ENCODE results near the gene AGAP5. TPM values are rescaled to one million over a fixed set of nuclear protein-coding genes. Genes with fewer than 3 reads are reported as not detected.
"Not testable (repeated sequence)": the region's sequence is repeated elsewhere in the genome, so short reads cannot be mapped to it uniquely, and the experiment has no call there.

Gene AGAP5
- total and polyA plus RNA-seq, 9 donors = 4.4 to 16.7 (median 6.3) TPM

- not testable (repeated sequence) for H3K27me3 ChIP-seq (ENCODE audit: control insufficient read depth, insufficient read depth, low read length); H3K4me1 ChIP-seq (ENCODE audit: control insufficient read depth, insufficient read depth, low read length); DNase-seq; H3K4me3 ChIP-seq (ENCODE audit: low read length); H3K9me3 ChIP-seq (replicated peaks; ENCODE audit: control insufficient read depth, low read depth, low read length); H3K27ac ChIP-seq (ENCODE audit: low read length)
- WGBS (ENCODE audit: insufficient coverage) = 86% methylated on average over 8 of the region's 17 CpGs
- H3K36me3 ChIP-seq (ENCODE audit: control insufficient read depth, insufficient read depth, low read length) = peaks cover 22% of the 10 kb centered on the region
These were observed 17.6 kb upstream of the AGAP5 start for GRCh38 chr10:73715179-73716156.

- not testable (repeated sequence) for H3K27ac ChIP-seq (ENCODE audit: low read length); H3K27me3 ChIP-seq (ENCODE audit: control insufficient read depth, insufficient read depth, low read length); H3K9me3 ChIP-seq (replicated peaks; ENCODE audit: control insufficient read depth, low read depth, low read length); H3K4me3 ChIP-seq (ENCODE audit: low read length); DNase-seq; H3K4me1 ChIP-seq (ENCODE audit: control insufficient read depth, insufficient read depth, low read length)
- no CpG with 5 or more reads among the region's 3 CpGs for WGBS (ENCODE audit: insufficient coverage)
- H3K36me3 ChIP-seq (ENCODE audit: control insufficient read depth, insufficient read depth, low read length) = peaks cover 18% of the 10 kb centered on the region
These were observed 16.6 kb upstream of the AGAP5 start for GRCh38 chr10:73714483-73714882.

GRCh38 chr10:73713912-73714311, 16.0 kb upstream of the AGAP5 start:
- not testable (repeated sequence) for H3K9me3 ChIP-seq (replicated peaks; ENCODE audit: control insufficient read depth, low read depth, low read length); H3K27ac ChIP-seq (ENCODE audit: low read length); H3K4me3 ChIP-seq (ENCODE audit: low read length); H3K4me1 ChIP-seq (ENCODE audit: control insufficient read depth, insufficient read depth, low read length); DNase-seq; H3K27me3 ChIP-seq (ENCODE audit: control insufficient read depth, insufficient read depth, low read length)
- WGBS (ENCODE audit: insufficient coverage) = no CpG with 5 or more reads among the region's 3 CpGs
- H3K36me3 ChIP-seq (ENCODE audit: control insufficient read depth, insufficient read depth, low read length) = peaks cover 15% of the 10 kb centered on the region

GRCh38 chr10:73711683-73712082, 13.8 kb upstream of the AGAP5 start:
- H3K27me3 ChIP-seq (ENCODE audit: control insufficient read depth, insufficient read depth, low read length); H3K27ac ChIP-seq (ENCODE audit: low read length); DNase-seq; H3K9me3 ChIP-seq (replicated peaks; ENCODE audit: control insufficient read depth, low read depth, low read length); H3K4me3 ChIP-seq (ENCODE audit: low read length); H3K36me3 ChIP-seq (ENCODE audit: control insufficient read depth, insufficient read depth, low read length); H3K4me1 ChIP-seq (ENCODE audit: control insufficient read depth, insufficient read depth, low read length): not testable (repeated sequence)
- WGBS (ENCODE audit: insufficient coverage) = 80% methylated on average over 1 of the region's 5 CpGs

GRCh38 chr10:73708122-73708521, 10.2 kb upstream of the AGAP5 start:
- not testable (repeated sequence) for H3K36me3 ChIP-seq (ENCODE audit: control insufficient read depth, insufficient read depth, low read length); H3K9me3 ChIP-seq (replicated peaks; ENCODE audit: control insufficient read depth, low read depth, low read length); H3K4me3 ChIP-seq (ENCODE audit: low read length); H3K4me1 ChIP-seq (ENCODE audit: control insufficient read depth, insufficient read depth, low read length); H3K27ac ChIP-seq (ENCODE audit: low read length); DNase-seq; H3K27me3 ChIP-seq (ENCODE audit: control insufficient read depth, insufficient read depth, low read length)
- WGBS (ENCODE audit: insufficient coverage) = 80% methylated on average over 1 of the region's 1 CpG

GRCh38 chr10:73707628-73708027, 9.7 kb upstream of the AGAP5 start:
- not testable (repeated sequence) for H3K9me3 ChIP-seq (replicated peaks; ENCODE audit: control insufficient read depth, low read depth, low read length); H3K36me3 ChIP-seq (ENCODE audit: control insufficient read depth, insufficient read depth, low read length); H3K4me3 ChIP-seq (ENCODE audit: low read length); H3K27me3 ChIP-seq (ENCODE audit: control insufficient read depth, insufficient read depth, low read length); DNase-seq; H3K27ac ChIP-seq (ENCODE audit: low read length); H3K4me1 ChIP-seq (ENCODE audit: control insufficient read depth, insufficient read depth, low read length)

- H3K4me3 ChIP-seq (ENCODE audit: low read length); H3K9me3 ChIP-seq (replicated peaks; ENCODE audit: control insufficient read depth, low read depth, low read length); H3K27ac ChIP-seq (ENCODE audit: low read length); H3K36me3 ChIP-seq (ENCODE audit: control insufficient read depth, insufficient read depth, low read length); DNase-seq; H3K4me1 ChIP-seq (ENCODE audit: control insufficient read depth, insufficient read depth, low read length); H3K27me3 ChIP-seq (ENCODE audit: control insufficient read depth, insufficient read depth, low read length): not testable (repeated sequence)
- WGBS (ENCODE audit: insufficient coverage) = no CpG with 5 or more reads among the region's 2 CpGs
These were observed 8.6 kb upstream of the AGAP5 start for GRCh38 chr10:73706488-73706887.

GRCh38 chr10:73705506-73706072, 7.7 kb upstream of the AGAP5 start:
- DNase-seq; H3K36me3 ChIP-seq (ENCODE audit: control insufficient read depth, insufficient read depth, low read length): not testable (repeated sequence)
- no CpG with 5 or more reads among the region's 1 CpG for WGBS (ENCODE audit: insufficient coverage)

GRCh38 chr10:73703924-73704323, 6.0 kb upstream of the AGAP5 start:
- H3K27ac ChIP-seq (ENCODE audit: low read length); DNase-seq: not testable (repeated sequence)

More at GRCh38 chr10:73705506-73706072, 7.7 kb upstream of the AGAP5 start:
- not testable (repeated sequence) for H3K9me3 ChIP-seq (replicated peaks; ENCODE audit: control insufficient read depth, low read depth, low read length); H3K27me3 ChIP-seq (ENCODE audit: control insufficient read depth, insufficient read depth, low read length); H3K4me1 ChIP-seq (ENCODE audit: control insufficient read depth, insufficient read depth, low read length); H3K27ac ChIP-seq (ENCODE audit: low read length); H3K4me3 ChIP-seq (ENCODE audit: low read length)

GRCh38 chr10:73698819-73699218, 910 bp upstream of the AGAP5 start:
- H3K4me1 ChIP-seq (ENCODE audit: control insufficient read depth, insufficient read depth, low read length) = not testable (repeated sequence)

More at GRCh38 chr10:73703924-73704323, 6.0 kb upstream of the AGAP5 start:
- not testable (repeated sequence) for H3K9me3 ChIP-seq (replicated peaks; ENCODE audit: control insufficient read depth, low read depth, low read length); H3K4me3 ChIP-seq (ENCODE audit: low read length); H3K27me3 ChIP-seq (ENCODE audit: control insufficient read depth, insufficient read depth, low read length); H3K36me3 ChIP-seq (ENCODE audit: control insufficient read depth, insufficient read depth, low read length); H3K4me1 ChIP-seq (ENCODE audit: control insufficient read depth, insufficient read depth, low read length)

More at GRCh38 chr10:73698819-73699218, 910 bp upstream of the AGAP5 start:
- H3K27me3 ChIP-seq (ENCODE audit: control insufficient read depth, insufficient read depth, low read length); H3K36me3 ChIP-seq (ENCODE audit: control insufficient read depth, insufficient read depth, low read length); H3K27ac ChIP-seq (ENCODE audit: low read length); DNase-seq; H3K4me3 ChIP-seq (ENCODE audit: low read length); H3K9me3 ChIP-seq (replicated peaks; ENCODE audit: control insufficient read depth, low read depth, low read length): not testable (repeated sequence)
- WGBS (ENCODE audit: insufficient coverage) = no CpG with 5 or more reads among the region's 2 CpGs
